A549 (cell line): ENCODE data around the gene ZNF710. TPM values are rescaled to one million over a fixed set of nuclear protein-coding genes. Genes with fewer than 3 reads are reported as not detected.

ENCODE experiments used
- ATAC-seq, 2 experiments: fragments of 200-7000 bp in 1 of 2; fragments of >200 bp in 1 of 2; cut with Nextera tagmentation in 1 of 2; cut with Tn5 transposase in 1 of 2; 3 replicates each; pipeline versions ENCODE4 v1.8.0 to v1.9.1; 2018 to 2020; ENCODE audit warnings: mild to moderate bottlenecking in 1 of 2, moderate library complexity in 1 of 2
- CTCF ChIA-PET: fragments of 300-600 bp; sonication (Branson Sonifier 250); formaldehyde crosslinking; extraction: SDS; loops from one replicate; lab custom pipeline; 2021; ENCODE audit warnings: antibody characterized with exemption, inconsistent platforms; lab: Yijun Ruan, JAX
- POLR2A ChIA-PET: fragments of 350-600 bp; formaldehyde crosslinking; extraction: SDS; loops from one replicate; lab custom pipeline; 2021; ENCODE audit warnings: antibody characterized with exemption, inconsistent platforms; lab: Yijun Ruan, JAX
- DNase-seq, 2 experiments: peaks; one replicate each; pipeline versions ENCODE4 v3.0.0 to v3.0.0-alpha.2; 2011 to 2016; ENCODE audit warnings: low read depth in 1 of 2, low spot score in 1 of 2
- FAIRE-seq: peaks from 2 replicates; lab custom pipeline; 2011; peaks lifted over from hg19 to GRCh38; lab: Jason Lieb, UNC
- H3K27ac ChIP-seq, 2 experiments: fragments of >200 bp; sonication (Bioruptor Twin); formaldehyde crosslinking; 3 replicates each; pipeline ENCODE4 v1.5.1; 2016 to 2017
- H3K4me1 ChIP-seq: fragments of >200 bp; sonication (Bioruptor Twin); formaldehyde crosslinking; 3 replicates; pipeline ENCODE4 v1.6.1; 2016
- H3K4me2 ChIP-seq: fragments of >200 bp; sonication (Bioruptor Twin); formaldehyde crosslinking; 3 replicates; pipeline ENCODE4 v1.6.1; 2016
- H3K4me3 ChIP-seq: fragments of >200 bp; sonication (Bioruptor Twin); formaldehyde crosslinking; 3 replicates; pipeline ENCODE4 v1.5.1; 2016
- H3K9me3 ChIP-seq: fragments of >200 bp; sonication (Bioruptor Twin); formaldehyde crosslinking; 3 replicates; pipeline ENCODE4 v1.6.1; 2016
- BHLHE40 ChIP-seq: IDR thresholded peaks from 2 replicates; pipeline ENCODE4 v1.6.1; 2012; ENCODE audit warnings: low read depth, low read length, inconsistent platforms
- CBX8 ChIP-seq: fragments of 200-600 bp; sonication (generic); IDR thresholded peaks from 2 replicates; pipeline ENCODE4 v1.6.1; 2016
- CHD2 ChIP-seq: fragments of 150-350 bp; IDR thresholded peaks from 2 replicates; pipeline ENCODE4 v1.6.1; 2014; ENCODE audit warnings: low read length; ENCODE audit not compliant: partially characterized antibody
- FOSB ChIP-seq: fragments of 250-450 bp; sonication (Bioruptor Pico); IDR thresholded peaks from 2 replicates; pipeline ENCODE4 v1.5.0; 2020; ENCODE audit warnings: mild to moderate bottlenecking, moderate library complexity
- FOXS1 ChIP-seq: fragments of 250-450 bp; sonication (Bioruptor Pico); IDR thresholded peaks from 2 replicates; pipeline ENCODE4 v1.5.0; 2020; ENCODE audit warnings: mild to moderate bottlenecking, moderate library complexity
- HDAC2 ChIP-seq: fragments of 200-600 bp; sonication (generic); IDR thresholded peaks from 2 replicates; pipeline ENCODE4 v1.6.1; 2016
- HOXB5 ChIP-seq: fragments of 250-450 bp; sonication (Bioruptor Pico); IDR thresholded peaks from 2 replicates; pipeline ENCODE4 v1.5.0; 2020; ENCODE audit warnings: mild to moderate bottlenecking, moderate library complexity
- JUNB ChIP-seq: fragments of >200 bp; sonication (Bioruptor Twin); formaldehyde crosslinking; IDR thresholded peaks from 2 replicates; pipeline ENCODE4 v1.6.1; 2016
- KDM1A ChIP-seq: fragments of 200-600 bp; sonication (generic); IDR thresholded peaks from 2 replicates; pipeline ENCODE4 v1.6.1; 2016; ENCODE audit warnings: low read depth, mild to moderate bottlenecking
- NPAS2 ChIP-seq: fragments of 250-450 bp; sonication (Bioruptor Pico); IDR thresholded peaks from 2 replicates; pipeline ENCODE4 v1.8.0; 2022; ENCODE audit warnings: mild to moderate bottlenecking, moderate library complexity, borderline replicate concordance
- POLR2AphosphoS2 ChIP-seq: conservative IDR thresholded peaks from 2 replicates; pipeline ENCODE4 v1.6.1; 2012; ENCODE audit warnings: low read length, improper control_type of control experiment, inconsistent platforms
- RARB ChIP-seq: fragments of 250-450 bp; sonication (Bioruptor Pico); IDR thresholded peaks from 2 replicates; pipeline ENCODE4 v1.8.0; 2021; ENCODE audit warnings: mild to moderate bottlenecking, moderate library complexity
- RCOR1 ChIP-seq: fragments of 150-350 bp; IDR thresholded peaks from 2 replicates; pipeline ENCODE4 v1.6.1; 2014; ENCODE audit warnings: antibody characterized with exemption, low read length, low read depth
- RFX5 ChIP-seq: fragments of 450-650 bp; IDR thresholded peaks from 2 replicates; pipeline ENCODE4 v1.7.1; 2014; ENCODE audit warnings: antibody characterized with exemption, mild to moderate bottlenecking, moderate library complexity
- RNF2 ChIP-seq: fragments of 200-600 bp; sonication (generic); IDR thresholded peaks from 2 replicates; pipeline ENCODE4 v1.6.1; 2016; ENCODE audit warnings: low read depth, mild to moderate bottlenecking, antibody characterized with exemption, moderate library complexity, borderline replicate concordance
- SREBF2 ChIP-seq: fragments of 450-650 bp; IDR thresholded peaks from 2 replicates; pipeline ENCODE4 v1.6.1; 2014; ENCODE audit warnings: mild to moderate bottlenecking, moderate library complexity
- TP53 ChIP-seq: fragments of 250-450 bp; sonication (Bioruptor Pico); IDR thresholded peaks from 2 replicates; pipeline ENCODE4 v1.5.0; 2021; ENCODE audit warnings: mild to moderate bottlenecking, moderate library complexity
- WGBS: methylation state at CpG from one replicate; pipeline ENCODE4 v1.1.6; 2017; ENCODE audit errors: missing lambda C conversion rate; 5-methylcytosine and 5-hydroxymethylcytosine counted together
- polyA plus RNA-seq, 4 experiments: library from polyadenylated mRNA; depleted of rRNA in 3 of 4; stranded (reverse); fragments of >200 nt; fragmentation: RNase III in 1 of 4; extraction: RNeasy Plus Mini Kit Qiagen cat#74134 plus additional on column Dnase treatment in 1 of 4; gene quantifications; 2 replicates in 3 of 4; 3 replicates in 1 of 4; pipeline ENCODE4 v1.2.3, GENCODE V29; 2011 to 2017
- TF ChIP-seq, protein P1 (sequence below): fragments of 150-350 bp; IDR thresholded peaks from 2 replicates; pipeline ENCODE4 v1.6.1; 2014; ENCODE audit warnings: low read depth, mild to moderate bottlenecking, low read length
- TF ChIP-seq, protein P2 (sequence below): fragments of 200-600 bp; sonication (generic); IDR thresholded peaks from 2 replicates; pipeline ENCODE4 v1.6.1; 2016; ENCODE audit warnings: antibody characterized with exemption, mild to moderate bottlenecking, moderate library complexity
- TF ChIP-seq, protein P3 (sequence below): fragments of >200 bp; sonication (Bioruptor Twin); formaldehyde crosslinking; IDR thresholded peaks from 3 replicates; pipeline ENCODE4 v1.5.1; 2016

Gene ZNF710
- polyA plus RNA-seq, 2 of the 4 experiments (the other 2 are of a cell fraction), result 2.6 to 7.8 TPM

DNA sequence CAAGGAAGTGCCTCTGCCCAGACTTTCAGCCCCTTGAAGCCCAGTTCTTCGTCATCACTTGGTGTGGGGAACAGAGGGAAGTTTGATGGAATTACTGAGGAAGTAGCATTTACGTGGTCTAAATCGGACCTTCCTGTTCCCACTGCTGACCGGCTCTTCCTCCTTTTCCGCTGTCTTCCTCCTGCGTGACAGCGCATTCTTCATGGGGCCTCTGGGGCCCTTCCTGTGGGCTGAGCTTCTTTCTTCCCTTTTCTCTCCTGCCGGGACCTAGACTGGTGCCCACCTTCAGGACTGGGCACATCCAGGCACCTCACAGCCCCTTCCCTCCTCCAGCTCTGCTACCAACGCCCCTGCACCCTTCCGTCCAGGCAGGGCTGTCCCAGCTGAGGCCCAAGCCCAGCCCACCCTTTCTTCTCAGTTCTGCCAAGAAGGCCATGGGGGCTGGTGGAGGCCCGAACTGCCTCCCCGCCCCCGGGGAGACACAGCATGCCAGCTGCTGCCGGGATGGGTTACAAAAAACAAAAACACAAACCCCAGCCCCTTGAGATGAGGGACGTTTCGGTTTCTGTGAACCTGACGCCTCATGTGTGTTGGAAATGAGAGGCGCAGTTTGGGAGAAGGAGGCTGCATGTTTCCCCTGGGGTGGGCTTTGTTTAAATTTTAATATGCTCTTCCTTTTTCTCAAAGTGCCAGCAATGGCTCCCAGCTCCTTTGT is 19.1 kb downstream of the ZNF710 start:
- Histone ChIP-seq H3K4me2 (no peak overlapping the region), H3K27ac (no peak overlapping the region), H3K4me1 (peaks cover 5% of the 10 kb centered on the region; the same call in 2 of the 3 replicates), H3K9me3 (no peaks in the 10 kb centered on the region)
- ChIA-PET POLR2A (no interaction called here), CTCF (interaction anchor here (0.6 to 1.7 kb wide), 3 partner anchors 13 to 122 kb away, joined by 3 to 8 read pairs (median 3); no protein-coding TSS in a partner anchor)
- WGBS, result 86% methylated on average over 17 of the region's 18 CpGs
- DNase-seq (no peak), ATAC-seq (no peak), FAIRE-seq (no peak)
- TF ChIP-seq RCOR1 (no peak), RARB (CRISPR knock-in tag) (no peak)
- TF ChIP-seq, all 56 proteins: peak for 0
- H3K4me3 ChIP-seq, result no peak overlapping the region

DNA sequence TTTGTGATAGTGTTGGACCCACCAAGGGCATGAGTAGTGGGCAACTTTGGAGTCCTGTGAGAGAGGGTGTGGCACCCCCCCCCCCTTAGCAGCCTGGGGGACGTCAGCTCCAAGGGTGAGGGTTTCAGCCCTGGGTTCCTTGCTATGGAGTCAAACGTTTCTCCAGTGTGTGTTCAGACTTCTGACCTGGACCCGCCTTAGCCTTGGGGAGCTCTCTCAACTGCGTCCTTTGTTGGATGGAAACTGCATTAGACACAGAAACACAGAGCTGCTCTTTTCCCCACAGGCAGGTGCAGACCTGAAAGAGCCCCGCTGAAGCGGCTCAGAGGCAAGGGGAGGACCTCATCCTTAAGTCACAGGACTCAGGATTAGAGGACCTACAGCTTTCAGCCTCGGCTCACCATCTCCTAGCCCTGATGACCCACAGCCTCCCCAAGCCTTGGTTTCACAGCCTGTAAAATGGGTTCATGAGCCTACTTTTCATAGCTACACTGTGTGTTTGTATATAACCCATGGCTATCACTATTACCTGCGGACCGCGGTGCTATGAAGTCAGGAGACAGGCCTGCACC is 19.9 kb downstream of the ZNF710 start:
- ATAC-seq, result no peak
- POLR2A ChIA-PET, result no interaction called here
- WGBS, result 86% methylated on average over 10 of the region's 10 CpGs
- H3K27ac ChIP-seq, result no peak overlapping the region
- TF ChIP-seq NPAS2 (CRISPR knock-in tag) (no peak), KDM1A (peak; percentile 28; the same call in 1 of the 2 replicates), CHD2 (no peak), SREBF2 (no peak), POLR2AphosphoS2 (no peak), JUNB (no peak)
- TF ChIP-seq, protein P1, sequence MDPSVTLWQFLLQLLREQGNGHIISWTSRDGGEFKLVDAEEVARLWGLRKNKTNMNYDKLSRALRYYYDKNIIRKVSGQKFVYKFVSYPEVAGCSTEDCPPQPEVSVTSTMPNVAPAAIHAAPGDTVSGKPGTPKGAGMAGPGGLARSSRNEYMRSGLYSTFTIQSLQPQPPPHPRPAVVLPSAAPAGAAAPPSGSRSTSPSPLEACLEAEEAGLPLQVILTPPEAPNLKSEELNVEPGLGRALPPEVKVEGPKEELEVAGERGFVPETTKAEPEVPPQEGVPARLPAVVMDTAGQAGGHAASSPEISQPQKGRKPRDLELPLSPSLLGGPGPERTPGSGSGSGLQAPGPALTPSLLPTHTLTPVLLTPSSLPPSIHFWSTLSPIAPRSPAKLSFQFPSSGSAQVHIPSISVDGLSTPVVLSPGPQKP, result no peak
- TF ChIP-seq, protein P2, sequence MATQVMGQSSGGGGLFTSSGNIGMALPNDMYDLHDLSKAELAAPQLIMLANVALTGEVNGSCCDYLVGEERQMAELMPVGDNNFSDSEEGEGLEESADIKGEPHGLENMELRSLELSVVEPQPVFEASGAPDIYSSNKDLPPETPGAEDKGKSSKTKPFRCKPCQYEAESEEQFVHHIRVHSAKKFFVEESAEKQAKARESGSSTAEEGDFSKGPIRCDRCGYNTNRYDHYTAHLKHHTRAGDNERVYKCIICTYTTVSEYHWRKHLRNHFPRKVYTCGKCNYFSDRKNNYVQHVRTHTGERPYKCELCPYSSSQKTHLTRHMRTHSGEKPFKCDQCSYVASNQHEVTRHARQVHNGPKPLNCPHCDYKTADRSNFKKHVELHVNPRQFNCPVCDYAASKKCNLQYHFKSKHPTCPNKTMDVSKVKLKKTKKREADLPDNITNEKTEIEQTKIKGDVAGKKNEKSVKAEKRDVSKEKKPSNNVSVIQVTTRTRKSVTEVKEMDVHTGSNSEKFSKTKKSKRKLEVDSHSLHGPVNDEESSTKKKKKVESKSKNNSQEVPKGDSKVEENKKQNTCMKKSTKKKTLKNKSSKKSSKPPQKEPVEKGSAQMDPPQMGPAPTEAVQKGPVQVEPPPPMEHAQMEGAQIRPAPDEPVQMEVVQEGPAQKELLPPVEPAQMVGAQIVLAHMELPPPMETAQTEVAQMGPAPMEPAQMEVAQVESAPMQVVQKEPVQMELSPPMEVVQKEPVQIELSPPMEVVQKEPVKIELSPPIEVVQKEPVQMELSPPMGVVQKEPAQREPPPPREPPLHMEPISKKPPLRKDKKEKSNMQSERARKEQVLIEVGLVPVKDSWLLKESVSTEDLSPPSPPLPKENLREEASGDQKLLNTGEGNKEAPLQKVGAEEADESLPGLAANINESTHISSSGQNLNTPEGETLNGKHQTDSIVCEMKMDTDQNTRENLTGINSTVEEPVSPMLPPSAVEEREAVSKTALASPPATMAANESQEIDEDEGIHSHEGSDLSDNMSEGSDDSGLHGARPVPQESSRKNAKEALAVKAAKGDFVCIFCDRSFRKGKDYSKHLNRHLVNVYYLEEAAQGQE, result no peak
- TF ChIP-seq, all 56 proteins: peak for 1
- FAIRE-seq (no peak), DNase-seq (no peak)
- CTCF ChIA-PET, result interaction anchor here (1.3 to 2.5 kb wide), 3 partner anchors 15 to 65 kb away, joined by 3 to 12 read pairs (median 5); no protein-coding TSS in a partner anchor
- H3K4me1 ChIP-seq, result no peaks in the 10 kb centered on the region; the same call in 2 of the 3 replicates
- H3K9me3 ChIP-seq, result no peaks in the 10 kb centered on the region
- no peak overlapping the region for H3K4me2 ChIP-seq
- no peak overlapping the region for H3K4me3 ChIP-seq

DNA sequence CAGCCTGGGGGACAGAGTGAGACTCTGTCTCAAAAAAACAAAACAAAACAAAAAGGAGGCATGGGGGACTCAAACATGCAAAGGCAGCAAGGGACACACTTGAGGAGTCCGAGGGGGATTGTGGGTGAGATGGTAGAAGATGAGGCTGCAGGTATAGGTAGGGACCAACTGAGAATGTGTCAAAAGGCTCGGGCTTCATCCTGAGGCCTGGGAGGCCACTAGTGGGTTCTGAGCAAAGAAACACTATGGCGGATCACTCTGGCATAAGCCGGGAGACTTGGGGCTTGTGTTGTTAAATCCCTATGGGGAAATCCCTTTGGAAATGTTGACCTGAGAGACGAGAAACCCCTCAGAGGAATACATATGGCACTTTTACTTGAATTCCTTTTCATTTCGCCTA is 21.2 kb downstream of the ZNF710 start:
- POLR2A ChIA-PET, result no interaction called here
- ATAC-seq (no peak), FAIRE-seq (no peak), DNase-seq (no peak)
- H3K4me2 ChIP-seq, result no peak overlapping the region
- CTCF ChIA-PET, result interaction anchor here (1.2 to 2.5 kb wide), 4 partner anchors 9 to 124 kb away, joined by 4 to 12 read pairs (median 5); no protein-coding TSS in a partner anchor
- no peaks in the 10 kb centered on the region for H3K9me3 ChIP-seq
- TF ChIP-seq, protein P3, sequence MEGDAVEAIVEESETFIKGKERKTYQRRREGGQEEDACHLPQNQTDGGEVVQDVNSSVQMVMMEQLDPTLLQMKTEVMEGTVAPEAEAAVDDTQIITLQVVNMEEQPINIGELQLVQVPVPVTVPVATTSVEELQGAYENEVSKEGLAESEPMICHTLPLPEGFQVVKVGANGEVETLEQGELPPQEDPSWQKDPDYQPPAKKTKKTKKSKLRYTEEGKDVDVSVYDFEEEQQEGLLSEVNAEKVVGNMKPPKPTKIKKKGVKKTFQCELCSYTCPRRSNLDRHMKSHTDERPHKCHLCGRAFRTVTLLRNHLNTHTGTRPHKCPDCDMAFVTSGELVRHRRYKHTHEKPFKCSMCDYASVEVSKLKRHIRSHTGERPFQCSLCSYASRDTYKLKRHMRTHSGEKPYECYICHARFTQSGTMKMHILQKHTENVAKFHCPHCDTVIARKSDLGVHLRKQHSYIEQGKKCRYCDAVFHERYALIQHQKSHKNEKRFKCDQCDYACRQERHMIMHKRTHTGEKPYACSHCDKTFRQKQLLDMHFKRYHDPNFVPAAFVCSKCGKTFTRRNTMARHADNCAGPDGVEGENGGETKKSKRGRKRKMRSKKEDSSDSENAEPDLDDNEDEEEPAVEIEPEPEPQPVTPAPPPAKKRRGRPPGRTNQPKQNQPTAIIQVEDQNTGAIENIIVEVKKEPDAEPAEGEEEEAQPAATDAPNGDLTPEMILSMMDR, result no peak
- no peak for TF ChIP-seq HDAC2
- no peak for TF ChIP-seq HOXB5
- no peak for TF ChIP-seq CHD2
- no peak for TF ChIP-seq JUNB
- TF ChIP-seq FOSB (CRISPR knock-in tag), result no peak
- TF ChIP-seq KDM1A, result no peak
- no peak for TF ChIP-seq TP53 (CRISPR knock-in tag)
- TF ChIP-seq RNF2, result no peak
- no peak for TF ChIP-seq BHLHE40
- no peak for TF ChIP-seq FOXS1 (CRISPR knock-in tag)
- TF ChIP-seq CBX8, result no peak
- TF ChIP-seq POLR2AphosphoS2, result no peak
- TF ChIP-seq RFX5, result no peak
- WGBS, result 84% methylated on average over 6 of the region's 6 CpGs
- H3K27ac ChIP-seq, result no peak overlapping the region
- no peak overlapping the region for H3K4me3 ChIP-seq
- no peaks in the 10 kb centered on the region; the same call in 2 of the 3 replicates for H3K4me1 ChIP-seq
